Measurements from ENCODE around the gene KLRF1. TPM values are rescaled to one million over a fixed set of nuclear protein-coding genes. Genes with fewer than 3 reads are reported as not detected.
"Not testable (repeated sequence)": the region's sequence is repeated elsewhere in the genome, so short reads cannot be mapped to it uniquely, and the experiment has no call there.

The KLRF1 gene
- total RNA-seq, 5 donors from 2014 or later (not counting 1 experiment from before 2014, with no cell fraction given), result 0.35 to 24.8 (median 0.95) TPM

GRCh38 chr12:9872742-9873141 is 45.5 kb downstream of the KLRF1 start:
- H3K36me3 ChIP-seq (ENCODE audit: control insufficient read depth in 2 of 2, extremely low read depth in 1 of 2, insufficient read depth in 1 of 2, low read length in 1 of 2), result no peaks in the 10 kb centered on the region
- ATAC-seq (replicated peaks in 1 of 4) (no peak), DNase-seq (no peak)
- H3K4me1 ChIP-seq (ENCODE audit: control insufficient read depth in 1 of 2, extremely low read depth in 1 of 2, insufficient read depth in 2 of 2, low read length in 2 of 2), result peaks cover 3 to 11% of the 10 kb centered on the region in 2 experiments
- no peaks in the 10 kb centered on the region for H3K27me3 ChIP-seq (replicated peaks in 1 of 2; ENCODE audit: control insufficient read depth in 2 of 2, extremely low read depth in 1 of 2, insufficient read depth in 2 of 2, low read length in 1 of 2)
- H3K4me3 ChIP-seq (ENCODE audit: control insufficient read depth in 1 of 2, extremely low read depth in 1 of 2, low read length in 1 of 2), result no peak overlapping the region
- ChIA-PET POLR2A (interaction anchor here in 1 of 2 donors (1.3 kb wide), 1 partner anchor 11 kb away, joined by 4 read pairs; no protein-coding TSS in a partner anchor), CTCF (interaction anchor here in 1 of 2 donors (0.8 kb wide), 1 partner anchor 62 kb away, joined by 6 read pairs; no protein-coding TSS in a partner anchor)
- H3K9me3 ChIP-seq, result no peaks in the 10 kb centered on the region
- Mint-ChIP-seq H3K4me1 (peaks cover 19 to 22% (median 20%) of the 10 kb centered on the region in 3 donors), H3K27me3 (no peaks in the 10 kb centered on the region), H3K27ac (no peak overlapping the region), H3K36me3 (no peaks in the 10 kb centered on the region), H3K9me3 (no peaks in the 10 kb centered on the region), H3K4me3 (no peak overlapping the region)
- no peak overlapping the region for H3K27ac ChIP-seq (ENCODE audit: low read length)
- 92% methylated on average over 9 of the region's 11 CpGs for WGBS (ENCODE audit: insufficient coverage)

- H3K27ac ChIP-seq (ENCODE audit: low read length); H3K4me1 ChIP-seq (ENCODE audit: control insufficient read depth in 1 of 2, extremely low read depth in 1 of 2, insufficient read depth in 2 of 2, low read length in 2 of 2); H3K27me3 Mint-ChIP-seq; H3K27me3 ChIP-seq (replicated peaks in 1 of 2; ENCODE audit: control insufficient read depth in 2 of 2, extremely low read depth in 1 of 2, insufficient read depth in 2 of 2, low read length in 1 of 2); ATAC-seq (replicated peaks in 1 of 4); H3K4me3 ChIP-seq (ENCODE audit: control insufficient read depth in 1 of 2, extremely low read depth in 1 of 2, low read length in 1 of 2); POLR2A ChIA-PET; H3K9me3 Mint-ChIP-seq; CTCF ChIA-PET; DNase-seq; H3K27ac Mint-ChIP-seq; H3K36me3 Mint-ChIP-seq; H3K9me3 ChIP-seq; H3K4me3 Mint-ChIP-seq; H3K36me3 ChIP-seq (ENCODE audit: control insufficient read depth in 2 of 2, extremely low read depth in 1 of 2, insufficient read depth in 1 of 2, low read length in 1 of 2): not testable (repeated sequence)
- H3K4me1 Mint-ChIP-seq, result peaks cover 10 to 13% (median 12%) of the 10 kb centered on the region in 3 donors
- 98% methylated on average over 14 of the region's 26 CpGs for WGBS (ENCODE audit: insufficient coverage)
Observed at GRCh38 chr12:9876120-9876519, 48.8 kb downstream of the KLRF1 start.

DNA sequence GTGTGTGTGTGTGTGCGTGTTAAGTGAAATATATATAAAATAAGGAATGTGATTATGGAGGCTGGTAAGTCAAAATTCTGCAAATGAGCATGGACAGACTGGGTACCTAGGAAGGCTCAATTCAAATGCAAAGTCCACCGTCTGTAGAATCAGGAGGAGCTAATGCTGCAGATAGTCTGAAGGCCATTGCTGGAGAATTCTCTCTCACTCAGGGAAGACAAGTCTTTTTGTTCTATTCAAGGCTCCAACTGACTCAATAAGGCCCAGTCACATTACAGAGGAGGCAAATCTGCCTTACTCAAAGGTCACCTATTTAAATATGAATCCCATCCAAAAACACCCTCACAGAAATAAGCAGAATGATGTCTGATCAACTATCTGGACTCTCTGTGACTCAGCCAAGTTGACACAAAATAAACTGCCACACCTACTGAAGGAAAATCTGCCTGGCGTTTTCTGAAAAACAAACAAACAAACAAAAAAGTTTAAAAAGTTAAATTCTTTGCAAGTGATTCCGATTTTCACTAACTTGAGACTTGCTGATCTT is 53.3 kb downstream of the KLRF1 start:
- CTCF ChIA-PET, result interaction anchor here (0.6 kb wide), 2 partner anchors 14 to 518 kb away, joined by 3 read pairs; no protein-coding TSS in a partner anchor
- Histone ChIP-seq H3K4me3 (ENCODE audit: control insufficient read depth in 1 of 2, extremely low read depth in 1 of 2, low read length in 1 of 2) (no peak overlapping the region), H3K9me3 (no peaks in the 10 kb centered on the region), H3K4me1 (ENCODE audit: control insufficient read depth in 1 of 2, extremely low read depth in 1 of 2, insufficient read depth in 2 of 2, low read length in 2 of 2) (peaks cover 0 to 4% of the 10 kb centered on the region in 2 experiments), H3K27me3 (replicated peaks in 1 of 2; ENCODE audit: control insufficient read depth in 2 of 2, extremely low read depth in 1 of 2, insufficient read depth in 2 of 2, low read length in 1 of 2) (no peaks in the 10 kb centered on the region), H3K36me3 (ENCODE audit: control insufficient read depth in 2 of 2, extremely low read depth in 1 of 2, insufficient read depth in 1 of 2, low read length in 1 of 2) (no peaks in the 10 kb centered on the region), H3K27ac (ENCODE audit: low read length) (no peak overlapping the region)
- H3K27ac Mint-ChIP-seq, result no peak overlapping the region
- POLR2A ChIA-PET, result no interaction called here
- DNase-seq (no peak), ATAC-seq (replicated peaks in 1 of 4) (no peak)
- H3K4me1 Mint-ChIP-seq, result peaks cover 6 to 9% (median 7%) of the 10 kb centered on the region in 3 donors
- H3K9me3 Mint-ChIP-seq, result no peaks in the 10 kb centered on the region
- 100% methylated on average over 1 of the region's 4 CpGs for WGBS (ENCODE audit: insufficient coverage)
- no peaks in the 10 kb centered on the region for H3K27me3 Mint-ChIP-seq
- H3K4me3 Mint-ChIP-seq, result no peak overlapping the region
- no peaks in the 10 kb centered on the region for H3K36me3 Mint-ChIP-seq

- ATAC-seq (replicated peaks in 1 of 4) (no peak), DNase-seq (no peak)
- Mint-ChIP-seq H3K4me1 (peaks cover 6 to 9% (median 7%) of the 10 kb centered on the region in 3 donors), H3K4me3 (no peak within 1 kb of the TSS), H3K9me3 (no peaks in the 10 kb centered on the region), H3K27ac (no peak within 1 kb of the TSS), H3K36me3 (no peaks in the 10 kb centered on the region), H3K27me3 (no peaks in the 10 kb centered on the region)
- Histone ChIP-seq H3K4me1 (ENCODE audit: control insufficient read depth in 1 of 2, extremely low read depth in 1 of 2, insufficient read depth in 2 of 2, low read length in 2 of 2) (peaks cover 0 to 5% of the 10 kb centered on the region in 2 experiments), H3K27ac (ENCODE audit: low read length) (no peak within 1 kb of the TSS), H3K4me3 (ENCODE audit: control insufficient read depth in 1 of 2, extremely low read depth in 1 of 2, low read length in 1 of 2) (no peak within 1 kb of the TSS), H3K36me3 (ENCODE audit: control insufficient read depth in 2 of 2, extremely low read depth in 1 of 2, insufficient read depth in 1 of 2, low read length in 1 of 2) (no peaks in the 10 kb centered on the region), H3K27me3 (replicated peaks in 1 of 2; ENCODE audit: control insufficient read depth in 2 of 2, extremely low read depth in 1 of 2, insufficient read depth in 2 of 2, low read length in 1 of 2) (no peaks in the 10 kb centered on the region), H3K9me3 (no peaks in the 10 kb centered on the region)
- no CpG with 5 or more reads among the region's 3 CpGs for WGBS (ENCODE audit: insufficient coverage)
- POLR2A ChIA-PET, result no interaction called here
- CTCF ChIA-PET, result interaction anchor here in 1 of 2 donors (0.6 kb wide), 1 partner anchor 15 kb away, joined by 3 read pairs; no protein-coding TSS in a partner anchor
Observed at GRCh38 chr12:9881246-9881645, 54.0 kb downstream of the KLRF1 start, which contains the start of gene KLRF2. TSS of gene KLRF2 (plus strand) at chr12:9881489. CDS start at chr12:9881596, 107 bp downstream.

GRCh38 chr12:9881988-9882387 is 54.7 kb downstream of the KLRF1 start:
- Mint-ChIP-seq H3K4me1 (peaks cover 6 to 9% (median 7%) of the 10 kb centered on the region in 3 donors), H3K27me3 (no peaks in the 10 kb centered on the region), H3K4me3 (no peak overlapping the region), H3K27ac (no peak overlapping the region), H3K36me3 (no peaks in the 10 kb centered on the region), H3K9me3 (no peaks in the 10 kb centered on the region)
- Histone ChIP-seq H3K27me3 (replicated peaks in 1 of 2; ENCODE audit: control insufficient read depth in 2 of 2, extremely low read depth in 1 of 2, insufficient read depth in 2 of 2, low read length in 1 of 2) (no peaks in the 10 kb centered on the region), H3K36me3 (ENCODE audit: control insufficient read depth in 2 of 2, extremely low read depth in 1 of 2, insufficient read depth in 1 of 2, low read length in 1 of 2) (no peaks in the 10 kb centered on the region), H3K9me3 (no peaks in the 10 kb centered on the region), H3K4me3 (ENCODE audit: control insufficient read depth in 1 of 2, extremely low read depth in 1 of 2, low read length in 1 of 2) (no peak overlapping the region), H3K27ac (ENCODE audit: low read length) (no peak overlapping the region), H3K4me1 (ENCODE audit: control insufficient read depth in 1 of 2, extremely low read depth in 1 of 2, insufficient read depth in 2 of 2, low read length in 2 of 2) (peaks cover 0 to 5% of the 10 kb centered on the region in 2 experiments)
- CTCF ChIA-PET, result no interaction called here
- WGBS (ENCODE audit: insufficient coverage), result 100% methylated on average over 2 of the region's 5 CpGs
- POLR2A ChIA-PET, result no interaction called here
- DNase-seq (no peak), ATAC-seq (replicated peaks in 1 of 4) (no peak)

GRCh38 chr12:9883175-9883574 is 55.9 kb downstream of the KLRF1 start:
- Histone ChIP-seq H3K4me3 (ENCODE audit: control insufficient read depth in 1 of 2, extremely low read depth in 1 of 2, low read length in 1 of 2) (no peak overlapping the region), H3K36me3 (ENCODE audit: control insufficient read depth in 2 of 2, extremely low read depth in 1 of 2, insufficient read depth in 1 of 2, low read length in 1 of 2) (no peaks in the 10 kb centered on the region), H3K9me3 (no peaks in the 10 kb centered on the region), H3K4me1 (ENCODE audit: control insufficient read depth in 1 of 2, extremely low read depth in 1 of 2, insufficient read depth in 2 of 2, low read length in 2 of 2) (peaks cover 0 to 5% of the 10 kb centered on the region in 2 experiments), H3K27me3 (replicated peaks in 1 of 2; ENCODE audit: control insufficient read depth in 2 of 2, extremely low read depth in 1 of 2, insufficient read depth in 2 of 2, low read length in 1 of 2) (no peaks in the 10 kb centered on the region), H3K27ac (ENCODE audit: low read length) (no peak overlapping the region)
- ChIA-PET POLR2A (no interaction called here), CTCF (interaction anchor here in 1 of 2 donors (0.5 kb wide), 1 partner anchor 136 kb away, joined by 6 read pairs; no protein-coding TSS in a partner anchor)
- H3K36me3 Mint-ChIP-seq, result no peaks in the 10 kb centered on the region
- no peaks in the 10 kb centered on the region for H3K9me3 Mint-ChIP-seq
- no peak overlapping the region for H3K4me3 Mint-ChIP-seq
- H3K27ac Mint-ChIP-seq, result no peak overlapping the region
- H3K27me3 Mint-ChIP-seq, result no peaks in the 10 kb centered on the region
- ATAC-seq (replicated peaks in 1 of 4) (no peak), DNase-seq (no peak)
- peaks cover 6 to 9% (median 7%) of the 10 kb centered on the region in 3 donors for H3K4me1 Mint-ChIP-seq
